CD4-positive, alpha-beta T cell treated with Interleukin-6 for 4 hours (primary cell): ENCODE measurements around the gene RCVRN.

Source experiments
- DNase-seq: peaks from one replicate; pipeline ENCODE4 v3.0.0-alpha.2; 2020; ENCODE audit warnings: mixed read lengths

The RCVRN gene

GRCh38 chr17:9905078-9905415 lies at the start of gene RCVRN:
TSS of gene RCVRN (minus strand) at chr17:9905271. CDS start at chr17:9905180, 91 bp downstream.
- DNase-seq = no peak

- no peak for DNase-seq
Measured at GRCh38 chr17:9953492-9953891, 48.4 kb upstream of the RCVRN start.

DNA sequence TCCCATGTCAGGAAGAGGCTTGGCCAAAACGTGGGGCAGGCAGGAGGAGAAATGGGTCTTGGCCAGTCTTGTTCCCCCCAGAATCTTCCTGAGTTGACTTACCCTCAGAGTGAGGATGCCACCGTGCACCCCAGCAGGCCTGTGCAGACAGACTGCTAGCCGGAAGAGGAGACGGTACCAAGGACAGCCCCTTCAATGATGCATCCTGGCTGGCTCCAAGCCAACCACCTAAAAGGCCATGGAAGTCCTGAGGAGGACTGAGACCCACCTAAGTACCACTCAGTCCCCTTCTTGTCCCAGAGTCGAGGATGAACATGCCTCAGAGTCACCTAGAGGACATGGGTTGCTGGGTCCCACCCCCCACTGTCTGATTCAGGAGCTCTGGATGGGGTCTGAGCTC lies 46.7 kb upstream of the RCVRN start:
- no peak for DNase-seq

- no peak for DNase-seq
Measured at GRCh38 chr17:9948928-9949327, 43.9 kb upstream of the RCVRN start.

GRCh38 chr17:9944704-9945103 lies 39.6 kb upstream of the RCVRN start:
- no peak for DNase-seq

DNA sequence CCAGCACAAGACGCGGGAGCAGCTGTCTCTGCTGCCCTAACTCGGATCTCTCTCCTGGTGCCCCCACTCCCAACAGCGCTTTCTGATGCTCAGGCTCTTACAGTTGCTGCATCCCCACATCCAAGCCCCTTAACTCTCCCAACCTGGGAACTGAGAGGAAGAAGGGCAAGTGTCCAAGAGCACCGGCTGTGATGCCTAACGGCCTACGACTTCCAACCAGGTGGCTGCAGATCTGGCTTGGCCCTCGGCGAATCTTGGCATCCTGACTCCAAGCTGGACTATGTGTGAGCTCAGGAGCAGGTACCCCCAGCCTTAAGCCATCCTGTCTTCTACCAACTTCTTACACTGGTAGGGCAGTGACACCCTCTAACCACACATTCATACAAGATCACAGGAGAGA lies 38.3 kb upstream of the RCVRN start:
- no peak for DNase-seq

GRCh38 chr17:9942885-9943284 lies 37.8 kb upstream of the RCVRN start:
- no peak for DNase-seq

GRCh38 chr17:9941305-9941704 lies 36.2 kb upstream of the RCVRN start:
- DNase-seq = no peak

DNA sequence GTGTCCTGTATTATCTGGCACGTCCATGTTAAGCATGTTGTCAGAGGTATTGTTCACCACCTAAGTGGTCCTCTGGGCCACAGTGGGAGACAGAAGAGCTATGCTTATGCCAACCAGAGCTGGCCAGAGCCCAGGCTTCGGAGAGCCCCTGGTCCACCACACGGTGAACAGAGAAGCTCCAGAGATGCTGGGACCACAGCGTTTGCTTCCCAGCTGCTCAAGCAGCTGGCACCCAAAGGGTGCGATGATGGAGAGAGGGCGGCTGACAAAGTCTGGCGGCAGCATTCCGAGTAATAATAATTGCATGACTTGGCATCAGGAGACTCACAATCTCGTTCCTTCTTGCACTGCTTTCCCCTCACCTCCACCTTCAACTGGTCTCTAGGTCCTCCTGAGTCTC lies 35.8 kb upstream of the RCVRN start:
- no peak for DNase-seq

GRCh38 chr17:9938764-9939163 lies 33.7 kb upstream of the RCVRN start:
- DNase-seq = no peak

DNA sequence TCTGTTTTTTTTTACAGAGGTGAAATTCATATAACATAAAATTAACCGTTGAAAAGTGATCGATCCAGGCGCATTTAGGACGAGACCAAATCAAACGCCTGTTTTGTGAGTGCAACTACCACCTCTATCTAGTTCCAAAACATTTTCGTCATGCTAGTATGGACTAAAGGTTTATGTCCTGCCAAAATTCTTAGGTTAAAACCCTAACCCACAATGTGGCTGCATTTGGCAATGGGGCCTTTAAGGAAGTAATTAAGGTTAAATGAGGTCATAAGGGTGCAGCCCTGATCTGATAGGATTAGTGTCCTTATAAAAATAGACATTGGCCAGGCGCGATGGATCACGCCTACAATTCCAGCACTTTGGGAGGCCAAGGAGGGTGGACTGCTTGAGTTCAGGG lies 32.8 kb upstream of the RCVRN start:
- no peak for DNase-seq

DNA sequence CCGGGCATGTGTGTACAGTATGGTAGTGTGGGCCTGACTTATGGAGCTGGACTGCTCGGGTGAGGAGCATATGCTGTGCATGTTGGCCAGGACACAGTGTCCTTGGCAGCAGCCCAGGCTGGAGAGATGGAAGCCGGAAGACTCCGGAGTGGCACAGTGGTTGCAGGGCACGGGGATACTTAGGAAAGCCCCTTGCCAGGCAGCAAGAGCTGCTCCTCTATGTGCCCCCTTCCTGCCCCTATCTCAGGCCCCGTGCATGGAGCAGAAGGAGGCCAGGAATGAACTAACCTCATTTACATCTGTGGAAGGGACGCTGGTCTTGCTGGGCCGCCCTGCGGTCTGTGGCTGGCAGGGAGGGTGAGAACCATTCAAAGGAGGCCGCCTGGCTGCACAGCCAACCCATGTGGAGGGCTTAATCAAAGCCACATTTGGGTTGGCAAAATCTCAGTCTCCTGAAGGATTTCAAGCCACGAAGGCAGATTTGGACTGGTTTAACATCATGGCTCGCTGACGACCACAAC lies 32.2 kb upstream of the RCVRN start:
- no peak for DNase-seq

DNA sequence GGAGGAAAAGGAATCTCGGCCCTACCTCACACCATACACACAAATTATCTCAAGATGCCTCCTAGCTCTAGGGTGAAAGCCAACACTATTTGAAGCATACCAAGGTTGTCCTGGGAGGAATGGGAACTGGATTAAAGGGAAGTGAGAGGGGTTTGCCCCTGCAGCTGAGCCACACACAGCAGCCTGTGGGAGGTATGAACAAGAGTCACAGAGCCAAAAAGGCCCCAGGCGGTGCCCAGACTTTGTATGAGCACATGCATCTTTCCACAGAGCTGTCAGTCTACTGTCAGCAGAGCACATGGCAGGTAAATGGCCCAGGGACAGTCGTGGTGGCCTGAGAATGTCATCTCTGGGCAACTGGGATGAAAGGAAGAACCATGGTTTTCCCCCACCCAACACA lies 31.0 kb upstream of the RCVRN start:
- no peak for DNase-seq

- DNase-seq = no peak
Measured at GRCh38 chr17:9935408-9935807, 30.3 kb upstream of the RCVRN start.

GRCh38 chr17:9934331-9934730 lies 29.3 kb upstream of the RCVRN start:
- no peak for DNase-seq

GRCh38 chr17:9932491-9932890 lies 27.4 kb upstream of the RCVRN start:
- no peak for DNase-seq

- DNase-seq = no peak
Measured at GRCh38 chr17:9931144-9931741, 26.2 kb upstream of the RCVRN start.

DNA sequence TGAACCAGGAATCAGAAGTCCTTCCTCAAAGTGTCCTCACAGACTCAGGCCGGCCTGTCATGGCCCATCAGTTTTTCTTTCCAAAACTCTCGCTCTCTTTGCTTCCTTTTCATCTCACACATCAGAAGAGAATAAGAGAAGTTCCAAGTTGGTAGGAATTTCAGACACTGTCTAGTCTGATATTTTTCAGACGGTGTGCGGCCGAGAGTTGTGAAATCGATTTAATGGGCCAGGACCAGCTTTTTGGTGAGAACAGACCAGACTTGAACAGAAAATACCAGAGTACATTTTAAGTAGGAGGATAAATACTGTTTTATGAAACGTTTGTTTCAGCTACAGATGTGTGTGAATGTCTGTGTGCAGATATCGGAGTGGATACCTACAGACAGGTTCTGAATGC lies 24.8 kb upstream of the RCVRN start:
- DNase-seq = no peak

DNA sequence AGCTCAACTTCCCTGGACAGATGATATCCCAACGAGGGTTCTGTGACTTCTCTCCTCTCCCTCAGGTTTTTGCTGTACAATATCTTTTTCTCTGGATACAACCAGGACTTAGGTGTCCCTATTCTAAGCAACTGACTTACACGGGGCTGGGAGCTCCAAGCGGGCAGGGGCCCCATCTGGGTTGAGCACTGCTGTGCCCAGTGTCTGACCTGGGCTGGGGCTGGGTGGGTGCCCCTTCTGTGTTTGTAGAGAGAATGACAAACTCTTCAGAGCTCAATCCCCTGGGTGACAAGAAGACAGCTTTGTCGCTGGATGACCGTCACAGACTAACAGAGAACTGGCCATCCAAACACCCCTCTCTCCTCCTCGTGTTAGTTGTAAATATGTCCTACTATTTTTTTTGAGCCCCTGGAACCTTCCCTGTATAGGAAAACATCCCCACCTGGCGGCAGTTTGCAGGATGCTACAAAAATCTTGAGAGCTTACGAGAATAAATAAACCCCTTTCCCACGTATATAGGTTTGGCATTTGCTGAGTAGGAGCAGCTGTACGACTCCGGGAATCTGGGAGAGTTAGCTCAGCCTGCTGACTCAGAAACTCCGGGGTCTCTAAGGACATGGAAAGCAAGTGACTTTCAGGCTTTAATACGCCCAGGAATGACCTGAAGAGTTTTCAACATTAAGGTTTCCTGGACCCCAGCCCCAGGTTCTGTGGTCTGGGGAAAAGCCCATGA lies 23.7 kb upstream of the RCVRN start:
- DNase-seq = no peak

- DNase-seq = no peak
Measured at GRCh38 chr17:9926150-9926804, 21.2 kb upstream of the RCVRN start.

- DNase-seq = no peak
Measured at GRCh38 chr17:9925457-9925856, 20.4 kb upstream of the RCVRN start.

DNA sequence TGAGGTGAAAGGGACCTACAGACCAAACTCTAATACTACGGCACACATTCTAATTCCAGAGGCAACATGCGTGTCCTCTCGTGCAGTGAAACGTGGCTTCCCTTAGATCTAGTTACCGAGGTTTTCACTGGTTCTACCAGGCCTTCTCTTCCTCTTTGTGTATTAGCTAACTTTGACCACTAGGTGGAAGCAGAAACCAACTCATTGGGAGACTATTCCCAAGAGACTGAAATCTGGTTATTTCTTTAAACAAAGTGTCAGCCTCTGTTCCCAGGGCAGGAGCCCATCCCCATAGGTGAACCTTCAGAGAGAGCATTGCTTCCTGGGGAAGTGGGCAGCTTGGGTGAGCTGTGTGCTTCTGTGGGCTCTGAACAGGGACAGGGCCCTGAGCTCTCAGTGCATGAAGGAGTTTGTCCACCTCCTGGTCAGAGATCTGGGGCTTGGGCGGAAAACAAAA lies 19.7 kb upstream of the RCVRN start:
- DNase-seq = no peak

- no peak for DNase-seq
Measured at GRCh38 chr17:9922012-9922848, 17.2 kb upstream of the RCVRN start.
